DMS53 treated with DMSO at 0.1 percent for 48 hours (cell line): ENCODE data around the gene LIME1.
"Not testable (repeated sequence)": the region's sequence is repeated elsewhere in the genome, so short reads cannot be mapped to it uniquely, and the experiment has no call there.

Experiments used
- DNase-seq: peaks from one replicate; lab custom pipeline; 2025; ENCODE audit not compliant: unreplicated experiment; lab: John Stamatoyannopoulos, UW

The LIME1 gene

DNA sequence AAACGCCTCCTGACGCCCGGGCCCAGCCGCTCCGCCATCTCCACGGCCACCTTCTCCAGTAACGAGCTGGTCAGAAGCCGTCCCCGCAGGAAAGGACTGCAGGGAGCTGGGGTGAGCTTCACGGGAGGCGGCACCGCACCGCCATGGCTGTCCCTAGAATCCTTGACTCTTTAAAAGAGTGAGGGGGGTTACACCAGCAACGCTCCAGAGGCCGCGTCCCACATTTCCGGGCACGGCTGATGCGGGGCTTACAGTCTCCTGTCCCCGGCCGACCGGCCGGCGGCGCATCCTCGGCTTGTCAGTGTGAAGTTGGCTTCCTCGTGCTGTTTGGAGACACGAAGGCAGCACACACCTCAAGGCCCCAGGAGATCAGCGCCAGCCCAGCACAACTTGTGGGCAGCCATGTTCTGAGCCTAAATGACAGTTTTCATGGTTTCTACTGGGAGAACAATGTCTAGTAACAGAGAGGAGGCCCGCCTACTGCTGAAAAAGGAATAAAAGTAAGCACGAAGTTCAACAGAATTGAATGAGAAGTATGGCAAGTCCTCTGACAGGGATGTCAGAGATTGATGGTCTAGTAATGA lies 33.5 kb downstream of the LIME1 start:
- no peak for DNase-seq

DNA sequence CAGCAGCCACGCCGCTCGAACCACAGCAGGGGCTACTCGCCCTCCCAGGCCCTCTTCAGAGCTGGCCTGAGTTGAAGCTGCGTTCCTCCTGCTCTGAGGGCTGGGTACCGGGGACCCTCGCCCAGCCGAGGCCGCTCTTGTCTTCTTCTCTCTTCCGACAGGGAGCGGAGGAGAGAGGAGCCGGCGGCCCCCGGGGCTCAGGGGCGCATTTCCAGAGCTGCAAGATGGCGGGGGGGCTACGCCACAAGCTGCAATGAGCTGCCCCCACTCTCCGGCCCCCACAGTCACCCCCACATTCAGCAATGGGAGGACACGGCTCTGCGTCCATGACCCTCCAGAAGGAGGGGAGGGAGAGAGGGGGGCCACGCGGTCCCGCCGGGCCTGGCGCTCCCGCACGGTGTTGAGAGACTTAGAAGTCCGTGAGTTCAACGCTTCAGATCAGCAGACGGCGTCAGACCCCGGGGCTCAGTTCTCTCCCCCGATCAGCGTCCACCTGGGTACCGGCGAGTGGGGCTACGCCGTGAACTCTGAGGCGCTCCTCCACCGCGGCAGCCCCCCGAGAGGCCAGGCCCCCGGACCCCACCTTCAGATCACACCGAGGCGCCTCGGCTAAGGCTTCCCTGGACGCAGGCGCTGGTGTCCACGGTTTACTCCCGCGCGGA lies 34.7 kb downstream of the LIME1 start:
- no peak for DNase-seq

DNA sequence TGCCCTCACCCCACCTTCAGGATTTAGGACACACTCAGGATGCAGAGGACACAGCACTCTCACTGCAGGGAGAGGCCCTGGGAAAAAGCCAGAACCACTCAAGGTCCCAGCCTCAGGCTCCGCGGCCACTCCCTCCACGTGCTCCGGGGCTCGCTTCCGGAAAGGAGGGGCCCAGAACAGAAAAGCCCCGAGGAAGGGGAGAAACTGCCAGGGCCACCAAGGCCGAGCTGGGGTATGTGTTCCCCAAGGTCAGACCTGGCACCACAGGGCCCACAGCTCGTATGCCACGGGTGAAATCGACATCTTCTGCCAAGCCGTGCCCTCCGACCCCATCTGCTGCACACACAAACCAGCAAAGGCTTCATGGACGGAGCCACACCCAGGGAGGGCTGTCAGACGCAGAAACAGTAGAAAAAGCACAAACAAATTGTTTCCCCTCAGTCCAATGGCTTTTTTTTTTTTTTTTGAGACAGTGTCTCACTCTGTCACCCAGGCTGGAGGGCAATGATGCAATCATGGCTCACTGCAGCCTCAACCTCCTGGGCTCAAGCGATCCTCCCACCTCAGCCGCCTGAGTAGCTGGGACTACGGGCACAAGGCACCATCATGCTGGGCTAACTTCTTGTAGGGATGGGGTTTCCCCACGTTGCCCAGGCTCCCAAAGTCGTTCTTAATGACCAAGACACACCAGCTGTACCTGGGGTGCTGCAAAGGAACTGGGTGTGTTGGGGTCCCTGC lies 36.5 kb downstream of the LIME1 start:
- no peak for DNase-seq

DNA sequence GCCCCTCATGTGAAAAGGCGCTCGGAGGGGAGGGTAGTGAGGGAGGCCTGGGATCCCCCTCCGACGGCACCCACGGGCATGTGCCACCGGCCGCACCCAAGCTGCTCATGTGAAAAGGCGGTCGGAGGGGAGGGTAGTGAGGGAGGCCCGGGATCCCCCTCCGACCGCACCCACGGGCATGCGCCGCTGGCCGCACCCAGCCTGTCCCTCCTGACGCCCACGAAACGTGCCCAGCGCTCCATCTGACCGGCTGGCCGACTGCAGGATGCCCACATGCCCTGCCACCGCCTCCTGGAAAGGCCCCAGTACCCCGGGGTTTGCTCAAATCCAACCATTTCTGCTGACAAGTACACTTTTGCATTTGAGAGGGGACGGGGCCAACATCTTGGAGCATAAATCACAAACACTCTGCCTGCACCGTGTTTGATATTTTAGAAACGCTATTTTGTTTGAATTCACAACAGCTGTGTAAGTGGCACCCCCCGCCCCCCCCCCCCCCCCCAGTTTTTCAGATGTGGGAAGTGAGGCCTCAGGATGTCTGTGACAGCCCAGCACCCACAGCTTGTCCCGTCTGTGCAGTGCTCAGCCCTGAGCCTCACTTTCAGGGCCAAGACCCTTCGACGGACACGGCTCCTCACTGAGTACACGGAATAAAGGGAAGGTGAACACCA lies 37.2 kb downstream of the LIME1 start:
- no peak for DNase-seq

DNA sequence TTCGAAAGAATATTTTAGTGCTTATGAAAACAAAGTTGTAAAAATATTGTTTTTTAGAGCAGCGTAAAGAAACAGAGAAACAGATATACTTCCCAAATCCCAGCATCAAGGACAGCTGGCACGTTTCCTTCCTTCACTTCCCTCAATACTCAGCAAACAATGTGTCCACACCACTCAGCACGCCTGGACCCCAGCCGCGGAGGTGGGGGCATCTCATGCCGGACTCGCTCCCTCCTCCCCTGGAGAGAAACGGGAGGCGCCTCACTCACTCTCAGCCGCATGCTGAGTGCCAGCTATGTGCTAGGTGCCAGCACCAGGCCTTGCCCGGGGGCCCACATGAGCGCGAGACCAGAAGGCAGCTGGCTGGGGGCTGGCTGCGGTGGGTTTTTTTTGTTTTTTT lies 37.8 kb downstream of the LIME1 start:
- no peak for DNase-seq

DNA sequence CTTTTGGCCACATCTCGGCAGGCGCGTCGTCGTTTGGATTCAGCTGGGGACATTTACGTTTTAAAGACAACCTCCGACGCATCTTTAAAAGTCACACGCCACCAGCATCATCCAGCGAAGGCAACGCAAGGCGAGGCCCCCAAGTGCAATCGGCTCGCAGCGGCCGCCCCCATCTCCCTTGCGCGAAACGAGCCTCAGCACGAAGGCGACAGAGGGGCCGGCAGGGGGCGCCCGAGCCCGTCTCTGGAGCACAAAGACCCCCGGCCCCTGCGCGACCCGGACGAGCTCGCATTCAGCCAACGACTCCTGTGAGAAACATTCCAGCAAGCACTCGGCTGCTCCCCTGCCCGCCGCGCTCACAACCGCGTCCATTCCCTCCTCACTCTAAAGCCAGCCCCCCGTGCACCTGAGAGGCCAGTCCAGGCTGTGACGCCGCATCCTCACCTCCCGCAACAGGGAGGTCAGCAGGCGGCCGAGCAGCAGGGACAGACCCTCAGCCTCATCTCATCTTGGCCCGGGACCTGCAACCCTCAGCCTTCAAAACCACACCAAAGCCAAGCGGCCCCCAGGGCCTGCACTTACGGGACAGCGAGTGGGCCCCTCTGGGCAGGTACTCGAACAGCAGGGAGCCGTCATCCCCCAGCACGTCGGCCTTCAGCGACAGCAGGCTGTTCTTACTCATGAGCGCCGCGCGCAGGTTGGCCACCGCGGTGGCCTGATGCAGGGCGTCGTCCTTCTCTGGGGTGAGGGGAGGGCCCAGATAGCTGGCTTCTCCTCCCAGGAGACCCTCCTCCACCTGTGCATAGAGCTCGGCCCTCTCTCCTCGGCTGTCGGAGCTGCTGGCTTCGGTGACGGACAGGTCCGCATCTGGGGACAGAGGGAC lies 38.9 kb downstream of the LIME1 start:
- no peak for DNase-seq

DNA sequence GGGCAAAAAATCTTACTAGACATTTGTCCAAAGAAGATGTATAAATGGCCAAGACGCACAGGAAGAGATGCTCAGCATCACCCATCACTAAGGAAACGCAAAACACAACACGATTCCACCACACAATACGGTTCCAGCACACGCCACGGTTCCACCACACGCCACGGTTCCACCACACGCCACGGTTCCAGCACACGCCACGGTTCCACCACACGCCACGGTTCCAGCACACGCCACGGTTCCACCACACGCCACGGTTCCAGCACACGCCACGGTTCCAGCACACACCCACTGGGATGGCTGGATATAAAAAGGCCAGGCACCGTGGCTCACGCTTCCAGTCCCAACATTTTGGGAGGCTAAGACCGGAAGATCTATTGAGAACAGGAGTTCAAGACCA lies 40.4 kb downstream of the LIME1 start:
- not testable (repeated sequence) for DNase-seq

DNA sequence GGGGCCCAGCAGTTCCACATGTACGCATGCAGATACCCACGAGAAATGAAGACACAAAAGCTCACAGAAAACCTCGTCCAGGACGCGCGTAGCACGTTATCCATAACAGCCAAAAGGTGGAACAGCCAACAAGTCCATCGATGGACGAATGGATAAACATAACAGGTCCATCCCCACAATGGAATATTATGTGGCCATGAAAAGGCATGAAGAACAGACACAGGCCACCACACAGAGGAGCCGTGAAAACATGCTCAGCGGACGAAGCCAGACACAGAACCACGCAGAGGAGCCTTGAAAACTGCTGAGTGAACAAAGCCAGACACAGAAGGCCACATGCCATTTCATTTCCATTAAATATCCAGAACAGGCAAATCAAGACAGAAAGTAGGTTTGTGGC lies 41.1 kb downstream of the LIME1 start:
- DNase-seq: no peak

DNA sequence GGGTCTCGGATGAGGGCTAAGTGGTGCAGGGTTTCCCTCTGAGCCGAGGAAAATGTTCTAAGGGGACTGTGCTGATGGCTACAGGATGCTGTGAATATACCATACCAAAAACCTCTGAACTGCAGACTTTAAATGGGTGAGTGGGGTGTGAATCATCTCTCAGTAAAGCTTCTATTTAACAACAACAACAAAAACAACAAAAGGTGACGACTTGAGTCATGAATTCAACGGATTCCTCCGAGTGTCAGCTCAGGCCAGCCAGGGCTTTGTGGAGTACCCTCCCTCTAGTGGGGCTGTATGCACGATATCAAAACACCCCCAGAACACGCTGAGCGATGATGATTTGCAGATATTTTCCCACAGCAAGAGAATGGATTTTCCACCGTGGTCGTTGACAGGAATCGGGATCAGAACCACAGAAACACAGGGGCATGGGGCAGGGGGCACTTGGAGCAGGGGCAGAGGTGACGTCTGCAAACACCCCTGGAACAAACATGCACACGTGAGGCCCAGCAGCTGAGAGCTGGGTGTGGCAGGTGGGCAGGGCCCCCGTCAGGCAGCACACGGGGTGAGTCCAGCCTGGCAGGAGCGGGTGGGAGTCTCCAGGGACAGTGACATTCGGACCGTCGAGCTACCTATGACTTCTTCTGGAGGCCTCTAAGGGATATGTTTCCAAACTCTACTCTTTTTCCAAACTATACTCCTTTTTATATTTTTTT lies 41.7 kb downstream of the LIME1 start:
- DNase-seq: no peak

DNA sequence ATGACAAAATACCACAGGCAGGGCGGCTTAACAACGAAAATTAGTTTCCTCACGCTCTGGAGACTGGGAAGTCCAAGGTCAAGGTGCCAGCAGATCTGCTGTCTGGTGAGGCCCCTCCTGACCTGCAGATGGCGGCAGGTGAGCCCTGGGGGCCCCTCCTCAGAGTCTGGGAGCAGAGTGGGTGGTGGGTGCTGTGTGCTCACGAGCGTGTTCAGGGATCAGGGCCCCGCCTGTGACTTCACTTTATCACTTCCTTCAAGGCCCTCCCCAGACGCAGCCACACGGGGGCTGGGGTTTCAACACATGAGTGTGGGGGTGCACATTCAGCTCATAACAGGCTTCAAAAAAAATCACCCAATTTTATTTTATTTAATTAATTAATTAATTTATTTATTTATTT lies 42.4 kb downstream of the LIME1 start:
- no peak for DNase-seq

DNA sequence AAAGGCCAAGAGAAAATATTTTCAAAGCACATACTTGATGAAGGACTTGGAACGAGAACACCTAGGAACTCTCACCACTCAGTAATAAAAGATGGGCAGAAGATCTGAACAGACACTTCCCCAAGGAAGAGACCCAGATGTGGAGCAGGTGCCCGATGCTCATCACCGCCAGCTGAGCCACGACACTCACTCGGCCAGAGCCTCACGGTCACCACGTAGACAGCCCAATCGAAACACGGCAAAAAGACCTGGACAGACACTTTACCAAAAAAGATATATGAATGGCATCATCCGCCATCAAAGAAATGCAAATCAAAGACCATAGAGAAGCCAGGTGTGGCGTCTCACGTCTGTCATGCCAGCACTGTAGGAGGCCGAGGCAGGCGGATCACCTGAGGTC lies 44.7 kb downstream of the LIME1 start:
- DNase-seq: no peak

DNA sequence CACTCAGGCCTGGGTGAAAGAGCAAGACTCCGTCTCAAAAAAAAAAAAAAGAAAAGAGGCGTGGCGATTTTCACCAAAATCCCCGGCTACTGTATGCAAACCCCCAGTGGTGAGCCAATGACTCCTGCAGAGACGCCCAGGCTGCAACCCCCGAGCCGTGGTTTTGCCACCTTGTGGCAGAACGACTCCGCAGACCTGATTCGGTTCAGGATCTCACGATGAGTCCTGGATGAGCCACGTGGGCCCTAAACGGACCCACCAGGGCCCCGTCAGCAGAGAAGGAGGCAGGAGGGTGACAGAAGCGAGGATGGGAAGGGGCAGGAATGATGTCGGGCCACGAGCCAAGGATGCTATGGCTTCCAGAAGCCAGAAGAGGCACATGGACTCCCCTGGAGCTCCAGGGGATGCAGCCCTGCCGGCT lies 45.6 kb downstream of the LIME1 start:
- no peak for DNase-seq

DNA sequence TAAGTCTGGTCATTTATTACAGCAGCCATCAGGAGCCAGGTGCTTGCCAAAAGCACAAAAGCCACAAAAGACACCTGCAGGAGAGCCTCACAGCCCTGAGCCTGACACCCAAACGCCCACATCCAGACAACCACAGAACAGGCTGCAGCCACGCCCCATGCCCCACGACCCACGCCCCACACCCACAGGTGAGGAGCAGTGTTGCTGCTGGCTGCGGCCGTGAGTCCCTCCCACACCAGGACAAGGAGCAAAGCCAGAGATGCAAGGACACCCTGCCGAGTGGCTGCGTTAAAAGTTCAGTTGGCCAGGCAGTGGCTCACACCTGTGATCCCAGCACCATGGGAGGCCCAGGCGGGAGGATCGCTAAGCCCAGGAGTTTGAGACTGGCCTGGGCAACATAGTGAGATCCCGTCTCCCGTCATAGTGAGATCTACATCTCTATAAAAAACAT lies 46.1 kb downstream of the LIME1 start:
- no peak for DNase-seq

DNA sequence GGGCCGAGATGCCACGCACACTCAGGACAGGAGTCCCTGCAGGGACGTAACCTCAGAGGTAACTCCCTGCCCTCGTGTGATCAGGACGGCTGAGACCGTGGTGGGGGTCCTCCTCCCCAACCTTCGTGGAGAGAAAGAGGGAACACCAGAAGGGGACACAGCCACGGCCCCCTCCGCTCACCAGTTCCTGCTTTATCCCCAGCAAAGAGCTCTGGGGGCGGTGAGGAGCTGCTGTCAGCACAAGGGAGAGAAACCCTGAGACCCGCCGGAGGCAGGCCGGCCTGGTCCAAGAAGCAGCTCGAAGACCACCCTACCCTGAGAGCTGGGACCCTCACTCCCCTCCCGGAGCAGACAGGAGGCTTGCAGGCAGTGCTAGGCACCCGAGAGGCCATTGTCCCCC lies 47.5 kb downstream of the LIME1 start:
- no peak for DNase-seq

DNA sequence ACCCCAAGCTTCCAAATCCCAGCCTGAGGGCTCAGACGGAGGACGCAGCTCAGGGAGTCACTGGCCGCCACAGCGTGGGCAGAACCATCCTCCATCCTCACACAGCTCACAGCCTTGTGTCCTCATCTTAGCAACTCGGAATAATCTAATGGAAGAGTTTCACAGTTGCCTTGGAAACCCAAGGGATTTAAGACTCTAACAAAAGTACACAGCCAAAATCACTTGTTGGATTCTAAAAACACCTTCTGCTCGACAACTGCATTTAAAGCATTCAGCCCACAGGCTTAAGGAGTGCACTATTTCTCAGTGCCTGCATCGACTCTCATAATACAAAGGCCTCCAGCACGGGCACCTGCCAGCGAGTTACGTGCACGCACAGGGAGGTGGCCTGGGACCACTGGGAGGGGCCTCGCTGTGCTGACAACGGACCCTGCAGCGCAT lies 49.2 kb downstream of the LIME1 start:
- no peak for DNase-seq

DNA sequence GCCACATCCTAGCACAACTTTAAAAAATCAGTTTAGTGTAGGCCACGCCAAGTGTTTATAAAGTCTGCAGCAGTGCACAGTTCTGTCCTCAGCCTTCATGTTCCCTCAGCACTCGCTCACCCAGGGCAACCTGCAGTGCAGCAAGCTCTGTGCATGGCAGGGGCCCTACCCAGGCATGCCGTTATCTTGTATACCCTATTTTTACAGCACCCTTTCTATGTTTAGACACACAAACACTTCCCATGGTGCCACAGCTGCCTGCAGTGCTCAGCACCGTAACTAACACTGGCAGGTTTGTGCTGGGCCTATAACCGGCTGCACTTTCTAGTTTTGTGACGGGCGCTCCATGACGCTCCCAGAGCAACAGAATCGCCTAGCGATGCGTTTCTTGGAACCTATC lies 50.8 kb downstream of the LIME1 start:
- DNase-seq: no peak

DNA sequence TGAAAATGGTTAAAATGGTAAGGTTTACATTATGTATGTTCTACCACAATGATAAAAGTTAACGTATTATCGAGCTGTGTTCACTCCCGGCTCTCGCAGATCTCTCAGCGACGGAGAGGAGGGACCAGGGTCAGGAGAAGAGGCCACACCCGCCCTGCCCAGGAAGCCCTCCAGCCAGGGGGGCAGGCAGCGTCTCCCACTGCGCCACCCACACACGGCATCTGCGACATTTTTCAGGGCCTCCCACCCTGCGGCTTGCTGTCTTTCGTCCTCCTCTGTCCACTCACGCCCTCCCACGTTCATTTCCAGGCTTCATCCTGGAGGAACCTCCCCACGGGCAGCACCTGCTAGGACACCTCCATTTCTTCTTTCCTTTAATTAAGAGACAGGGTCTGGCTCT lies 51.3 kb downstream of the LIME1 start:
- no peak for DNase-seq
